Activated CD4-positive, alpha-beta T cell treated with anti-CD3 and anti-CD28 coated beads, Interleukin-2, amount 50 U/mL, for 16 hours (primary cell): ENCODE measurements around the gene SDE2.
"Not testable (repeated sequence)": the region's sequence is repeated elsewhere in the genome, so short reads cannot be mapped to it uniquely, and the experiment has no call there.

Experiments
- DNase-seq: peaks from one replicate; pipeline ENCODE4 v3.0.0-alpha.2; 2020

Gene SDE2

GRCh38 chr1:225941187-225941941 is 57.8 kb downstream of the SDE2 start, which contains the start of gene LEFTY2:
LEFTY2 (minus strand) TSS chr1:225941220; CDS start chr1:225941140, 80 bp downstream.
- no peak for DNase-seq

GRCh38 chr1:225940385-225941151 is 58.6 kb downstream of the SDE2 start:
- no peak for DNase-seq

GRCh38 chr1:225939939-225940310 is 59.2 kb downstream of the SDE2 start:
- not testable (repeated sequence) for DNase-seq

- DNase-seq: not testable (repeated sequence)
Observed at GRCh38 chr1:225939097-225939938, 59.8 kb downstream of the SDE2 start.

- DNase-seq: no peak
Observed at GRCh38 chr1:225937048-225937968, 61.8 kb downstream of the SDE2 start.

DNA sequence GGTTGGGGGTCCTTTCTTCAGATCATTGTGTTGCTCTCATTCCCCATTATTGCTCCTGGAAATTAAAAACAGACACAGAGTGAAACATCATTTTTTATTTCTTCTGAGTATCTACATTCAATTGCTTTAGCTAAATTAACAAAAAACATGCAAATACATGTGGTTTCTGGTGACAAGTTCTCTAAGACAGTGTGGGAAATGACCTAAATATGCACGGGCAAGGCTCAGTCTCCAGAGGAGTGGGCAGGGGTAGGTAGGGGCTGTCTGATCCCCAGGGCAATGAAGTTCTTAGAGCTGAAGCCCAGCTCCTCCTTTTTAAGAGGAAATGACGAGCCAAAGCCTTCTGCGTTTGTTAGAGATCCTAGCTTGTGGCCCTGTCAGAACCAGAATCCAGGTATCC is 62.6 kb downstream of the SDE2 start:
- DNase-seq: no peak

GRCh38 chr1:225936086-225936485 is 63.1 kb downstream of the SDE2 start:
- not testable (repeated sequence) for DNase-seq

GRCh38 chr1:225934711-225935110 is 64.4 kb downstream of the SDE2 start:
- DNase-seq: no peak

DNA sequence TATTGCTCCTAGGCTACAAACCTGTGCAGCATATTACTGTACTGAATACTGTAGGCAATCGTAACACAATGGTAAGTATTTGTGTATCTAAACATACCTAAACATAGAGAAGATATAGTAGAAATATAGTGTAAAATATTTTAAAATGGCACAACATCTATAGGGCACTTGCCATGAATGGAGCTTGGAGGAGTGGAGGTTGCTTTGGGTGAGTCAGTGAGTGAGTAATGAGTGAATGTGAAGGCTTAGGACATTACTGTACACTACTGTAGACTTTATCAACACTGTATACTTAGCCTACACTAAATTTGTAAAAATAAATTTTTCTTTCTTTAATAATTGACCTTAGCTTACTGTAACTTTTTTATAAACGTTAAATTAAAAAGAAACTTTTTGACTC is 66.1 kb downstream of the SDE2 start:
- DNase-seq: no peak
